Upper lobe of right lung (tissue), 1 donor: Measurements from ENCODE around the gene ARAP1. TPM values are rescaled to one million over a fixed set of nuclear protein-coding genes. Genes with fewer than 3 reads are reported as not detected.

Experiments
- ATAC-seq: fragments of 200-7000 bp; cut with Tn5 transposase; one replicate; pipeline ENCODE4 v1.9.1; 2020; ENCODE audit warnings: mild to moderate bottlenecking, moderate library complexity
- DNase-seq: peaks from one replicate; pipeline ENCODE4 v3.0.0-alpha.2; 2020
- H3K27ac ChIP-seq: fragments of 200-600 bp; one replicate; pipeline ENCODE4 v1.8.0; 2022
- H3K27me3 ChIP-seq: fragments of 200-600 bp; one replicate; pipeline ENCODE4 v1.8.0; 2022; ENCODE audit warnings: mild to moderate bottlenecking
- H3K36me3 ChIP-seq: fragments of 200-600 bp; one replicate; pipeline ENCODE4 v1.8.0; 2022
- H3K4me1 ChIP-seq: fragments of 200-600 bp; one replicate; pipeline ENCODE4 v1.8.0; 2022
- H3K4me3 ChIP-seq: fragments of 200-600 bp; one replicate; pipeline ENCODE4 v1.8.0; 2022; ENCODE audit warnings: mild to moderate bottlenecking
- H3K9me3 ChIP-seq: fragments of 200-600 bp; one replicate; pipeline ENCODE4 v1.8.0; 2022
- intact Hi-C: fragments of 100-400 bp; cut with DNase I; formaldehyde crosslinking; loops from one replicate; pipeline ENCODE4 v1.11.0; 2022
- total RNA-seq: library from RNA; stranded (reverse); fragmentation: NEBNext Ultra II Directional; extraction: Animal tissue kit (Norgen Biotek cat#: 25700); gene quantifications from one replicate; pipeline ENCODE4 v1.2.1, GENCODE V29; 2021
- TF ChIP-seq, protein P1 (sequence below): fragments of 200-600 bp; IDR thresholded peaks from one replicate; pipeline ENCODE4 v1.8.0; 2022; ENCODE audit warnings: antibody characterized with exemption
- donor health status: DM: no; HTN: yes; CAD: no; lungs with severe emphysema.

Gene ARAP1
- total RNA-seq, 1 donor from 2014 or later = 226 TPM

GRCh38 chr11:72776844-72777754 lies 24.9 kb upstream of the ARAP1 start:
- no peak for DNase-seq
- ATAC-seq = peak; percentile 14

GRCh38 chr11:72776117-72776843 lies 24.1 kb upstream of the ARAP1 start:
- no peaks in the 10 kb centered on the region for H3K27me3 ChIP-seq
- no peaks in the 10 kb centered on the region for H3K36me3 ChIP-seq
- peaks cover 31% of the 10 kb centered on the region for H3K4me1 ChIP-seq
- no peak overlapping the region for H3K4me3 ChIP-seq
- DNase-seq (no peak), ATAC-seq (no peak)
- TF ChIP-seq, protein P1, sequence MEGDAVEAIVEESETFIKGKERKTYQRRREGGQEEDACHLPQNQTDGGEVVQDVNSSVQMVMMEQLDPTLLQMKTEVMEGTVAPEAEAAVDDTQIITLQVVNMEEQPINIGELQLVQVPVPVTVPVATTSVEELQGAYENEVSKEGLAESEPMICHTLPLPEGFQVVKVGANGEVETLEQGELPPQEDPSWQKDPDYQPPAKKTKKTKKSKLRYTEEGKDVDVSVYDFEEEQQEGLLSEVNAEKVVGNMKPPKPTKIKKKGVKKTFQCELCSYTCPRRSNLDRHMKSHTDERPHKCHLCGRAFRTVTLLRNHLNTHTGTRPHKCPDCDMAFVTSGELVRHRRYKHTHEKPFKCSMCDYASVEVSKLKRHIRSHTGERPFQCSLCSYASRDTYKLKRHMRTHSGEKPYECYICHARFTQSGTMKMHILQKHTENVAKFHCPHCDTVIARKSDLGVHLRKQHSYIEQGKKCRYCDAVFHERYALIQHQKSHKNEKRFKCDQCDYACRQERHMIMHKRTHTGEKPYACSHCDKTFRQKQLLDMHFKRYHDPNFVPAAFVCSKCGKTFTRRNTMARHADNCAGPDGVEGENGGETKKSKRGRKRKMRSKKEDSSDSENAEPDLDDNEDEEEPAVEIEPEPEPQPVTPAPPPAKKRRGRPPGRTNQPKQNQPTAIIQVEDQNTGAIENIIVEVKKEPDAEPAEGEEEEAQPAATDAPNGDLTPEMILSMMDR = no peak
- no peak overlapping the region for H3K27ac ChIP-seq
- no peaks in the 10 kb centered on the region for H3K9me3 ChIP-seq
- intact Hi-C loops = no loop called here

More at GRCh38 chr11:72776844-72777754, 24.9 kb upstream of the ARAP1 start:
- no peaks in the 10 kb centered on the region for H3K27me3 ChIP-seq
- TF ChIP-seq, protein P1 = no peak
- H3K36me3 ChIP-seq = no peaks in the 10 kb centered on the region
- H3K4me1 ChIP-seq = peaks cover 33% of the 10 kb centered on the region
- intact Hi-C loops = no loop called here
- H3K9me3 ChIP-seq = no peaks in the 10 kb centered on the region
- no peak overlapping the region for H3K4me3 ChIP-seq
- H3K27ac ChIP-seq = no peak overlapping the region

- H3K27me3 ChIP-seq = no peaks in the 10 kb centered on the region
- ATAC-seq (no peak), DNase-seq (no peak)
- intact Hi-C loops = no loop called here
- no peaks in the 10 kb centered on the region for H3K9me3 ChIP-seq
- TF ChIP-seq, protein P1 = no peak
- H3K4me1 ChIP-seq = peaks cover 24% of the 10 kb centered on the region
- no peak overlapping the region for H3K4me3 ChIP-seq
- H3K27ac ChIP-seq = no peak overlapping the region
- no peaks in the 10 kb centered on the region for H3K36me3 ChIP-seq
Measured at GRCh38 chr11:72775288-72776110, 23.3 kb upstream of the ARAP1 start.

DNA sequence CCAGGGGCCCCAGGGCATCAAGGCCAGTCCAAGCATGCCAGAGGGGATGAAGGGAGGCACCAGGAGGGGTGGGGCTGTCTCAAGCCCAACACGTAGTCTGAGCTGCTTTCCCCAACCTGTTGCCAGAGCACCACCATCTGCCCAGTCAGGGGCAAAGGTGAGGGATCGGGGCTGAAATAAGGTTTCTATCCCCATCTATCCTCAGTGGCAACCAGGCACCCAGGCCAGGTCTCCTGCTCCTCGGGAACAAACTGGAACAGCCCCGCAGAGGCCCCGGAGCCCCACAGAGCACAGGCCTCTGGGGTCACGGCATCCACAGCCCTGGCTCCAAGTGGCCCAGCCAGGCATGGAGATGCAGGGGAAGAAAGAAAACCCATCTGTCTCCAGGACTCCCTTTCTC lies 22.3 kb upstream of the ARAP1 start:
- DNase-seq (no peak), ATAC-seq (no peak)
- H3K4me3 ChIP-seq = no peak overlapping the region
- peaks cover 14% of the 10 kb centered on the region for H3K4me1 ChIP-seq
- TF ChIP-seq, protein P1 = no peak
- H3K27me3 ChIP-seq = no peaks in the 10 kb centered on the region
- H3K9me3 ChIP-seq = no peaks in the 10 kb centered on the region
- H3K27ac ChIP-seq = no peak overlapping the region
- no peaks in the 10 kb centered on the region for H3K36me3 ChIP-seq
- intact Hi-C loops = no loop called here

GRCh38 chr11:72773696-72774095 lies 21.5 kb upstream of the ARAP1 start:
- peaks cover 12% of the 10 kb centered on the region for H3K4me1 ChIP-seq
- H3K27ac ChIP-seq = no peak overlapping the region
- intact Hi-C loops = no loop called here

More at GRCh38 chr11:72773696-72774095, 21.5 kb upstream of the ARAP1 start:
- TF ChIP-seq, protein P1 = no peak
- no peaks in the 10 kb centered on the region for H3K9me3 ChIP-seq
- H3K27me3 ChIP-seq = no peaks in the 10 kb centered on the region
- DNase-seq (no peak), ATAC-seq (no peak)
- H3K36me3 ChIP-seq = no peaks in the 10 kb centered on the region
- no peak overlapping the region for H3K4me3 ChIP-seq
